ENCODE data around the gene DRAP1.

The DRAP1 gene

DNA sequence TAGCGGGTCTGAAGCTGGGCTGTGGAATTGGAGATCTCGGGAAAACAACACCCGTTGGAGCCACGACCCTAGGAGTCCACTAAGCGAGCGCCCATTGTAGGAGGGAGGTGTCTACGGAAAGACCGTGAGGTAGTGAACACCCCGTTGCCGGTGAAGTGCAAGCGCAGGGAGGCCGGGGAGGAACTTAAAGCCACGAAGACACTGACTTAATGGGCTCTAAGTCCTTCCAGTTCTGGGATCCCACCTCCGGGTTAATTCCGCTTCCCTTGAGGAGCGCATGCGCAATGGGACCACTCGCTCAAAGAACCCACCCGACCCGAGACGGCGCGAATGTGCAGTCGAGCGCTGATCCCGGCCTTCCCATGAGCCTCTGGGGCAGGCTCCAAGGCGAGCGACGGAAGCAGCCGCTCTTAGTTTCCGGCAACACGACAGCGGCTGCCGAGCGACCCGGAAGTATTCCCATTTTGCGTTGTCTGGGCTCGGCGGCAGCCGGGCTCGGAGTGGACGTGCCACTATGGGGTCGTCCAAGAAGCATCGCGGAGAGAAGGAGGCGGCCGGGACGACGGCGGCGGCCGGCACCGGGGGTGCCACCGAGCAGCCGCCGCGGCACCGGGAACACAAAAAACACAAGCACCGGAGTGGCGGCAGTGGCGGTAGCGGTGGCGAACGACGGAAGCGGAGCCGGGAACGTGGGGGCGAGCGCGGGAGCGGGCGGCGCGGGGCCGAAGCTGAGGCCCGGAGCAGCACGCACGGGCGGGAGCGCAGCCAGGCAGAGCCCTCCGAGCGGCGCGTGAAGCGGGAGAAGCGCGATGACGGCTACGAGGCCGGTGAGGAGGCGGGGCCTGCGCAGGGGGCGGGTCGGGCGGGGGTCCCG lies 42.3 kb downstream of the DRAP1 start, which contains the start of gene SART1:
SART1 (plus strand) TSS at position 468 of the 874 bp plus-strand sequence; CDS start at position 515, 47 bp downstream.
- DNase-seq (ENCODE audit: low spot score) = peak; percentile 98

DNA sequence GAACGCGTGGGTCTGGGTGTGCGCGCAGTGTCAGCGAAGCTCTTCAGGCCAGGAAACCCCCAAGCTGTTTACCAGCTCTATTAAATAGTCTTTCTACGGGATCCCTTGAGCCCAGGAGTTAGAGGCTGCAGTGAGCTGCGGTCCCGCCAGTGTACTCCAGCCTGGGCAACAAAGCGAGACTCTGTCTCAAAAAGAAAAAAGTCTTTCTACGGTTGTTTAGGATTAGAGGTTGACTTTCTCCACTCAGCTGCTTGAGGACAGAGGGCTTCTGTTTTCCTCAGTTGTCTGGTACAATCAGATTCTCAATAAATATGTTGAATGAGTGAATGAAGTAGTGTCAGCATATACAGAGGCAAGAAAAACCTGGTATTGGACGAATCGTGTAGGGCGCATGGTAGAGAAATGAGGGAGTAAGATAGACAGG lies 42.9 kb downstream of the DRAP1 start:
- DNase-seq (ENCODE audit: low spot score) = peak; percentile 15

DNA sequence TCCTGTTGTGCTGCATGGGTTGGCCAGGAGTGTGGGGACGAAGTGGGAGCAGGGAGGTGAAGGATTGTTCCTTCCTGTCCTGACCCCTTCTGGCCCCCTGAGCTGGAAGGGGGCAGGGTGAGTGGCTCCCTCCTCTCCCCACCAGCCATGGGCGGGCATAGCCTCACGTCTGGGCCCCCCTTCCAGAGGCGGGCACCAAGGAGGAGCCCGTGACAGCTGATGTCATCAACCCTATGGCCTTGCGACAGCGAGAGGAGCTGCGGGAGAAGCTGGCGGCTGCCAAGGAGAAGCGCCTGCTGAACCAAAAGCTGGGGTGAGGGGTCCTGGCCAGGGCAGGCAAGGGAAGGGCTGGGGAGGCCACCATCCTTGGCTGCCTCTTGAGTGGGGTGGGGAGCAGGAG lies 45.7 kb downstream of the DRAP1 start:
- DNase-seq (ENCODE audit: low spot score) = no peak

DNA sequence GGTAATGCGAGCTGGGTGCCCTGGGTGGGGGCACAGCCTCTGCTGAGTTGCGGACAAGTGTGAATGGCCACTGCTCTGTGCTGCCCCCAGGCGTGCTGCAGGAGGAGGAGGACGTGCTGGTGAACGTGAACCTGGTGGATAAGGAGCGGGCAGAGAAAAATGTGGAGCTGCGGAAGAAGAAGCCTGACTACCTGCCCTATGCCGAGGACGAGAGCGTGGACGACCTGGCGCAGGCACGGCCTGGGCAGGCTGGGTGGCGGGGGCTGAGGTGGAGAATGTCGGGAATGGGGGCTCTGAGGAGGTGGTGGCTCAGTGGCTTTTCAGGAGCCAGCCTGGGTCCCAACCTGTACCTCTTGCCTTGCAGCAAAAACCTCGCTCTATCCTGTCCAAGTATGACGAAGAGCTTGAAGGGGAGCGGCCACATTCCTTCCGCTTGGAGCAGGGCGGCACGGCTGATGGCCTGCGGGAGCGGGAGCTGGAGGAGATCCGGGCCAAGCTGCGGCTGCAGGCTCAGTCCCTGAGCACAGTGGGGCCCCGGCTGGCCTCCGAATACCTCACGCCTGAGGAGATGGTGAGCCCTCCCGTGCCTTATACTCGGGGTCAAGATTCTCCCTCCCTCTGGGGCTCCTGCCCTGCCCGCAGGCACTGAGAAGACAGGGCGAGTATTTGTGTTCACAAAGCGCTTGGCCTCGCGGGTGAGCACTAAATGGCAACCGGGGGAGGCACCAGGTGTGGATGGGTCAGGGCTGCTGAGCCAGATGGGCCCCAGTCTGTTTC lies 46.9 kb downstream of the DRAP1 start:
- DNase-seq (ENCODE audit: low spot score) = no peak

DNA sequence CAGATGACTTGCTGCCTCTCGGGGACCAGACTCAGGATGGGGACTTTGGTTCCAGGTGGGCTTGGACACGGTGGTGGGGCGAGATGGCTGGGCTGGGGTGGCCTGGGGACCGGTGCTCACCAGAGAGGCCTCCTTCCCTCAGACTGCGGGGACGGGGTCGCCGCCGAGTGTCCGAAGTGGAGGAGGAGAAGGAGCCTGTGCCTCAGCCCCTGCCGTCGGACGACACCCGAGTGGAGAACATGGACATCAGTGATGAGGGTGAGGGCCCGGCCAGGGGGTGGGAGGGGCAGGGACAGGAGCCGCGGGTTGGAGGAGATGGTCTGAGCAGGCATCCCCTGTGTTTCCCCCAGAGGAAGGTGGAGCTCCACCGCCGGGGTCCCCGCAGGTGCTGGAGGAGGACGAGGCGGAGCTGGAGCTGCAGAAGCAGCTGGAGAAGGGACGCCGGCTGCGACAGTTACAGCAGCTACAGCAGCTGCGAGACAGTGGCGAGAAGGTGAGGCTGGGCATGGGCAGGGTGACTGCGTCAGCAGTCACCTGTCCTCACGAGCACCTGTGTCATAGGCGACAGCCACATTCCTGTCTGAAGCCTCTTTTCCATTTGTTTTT lies 48.2 kb downstream of the DRAP1 start:
- no peak for DNase-seq (ENCODE audit: low spot score)

DNA sequence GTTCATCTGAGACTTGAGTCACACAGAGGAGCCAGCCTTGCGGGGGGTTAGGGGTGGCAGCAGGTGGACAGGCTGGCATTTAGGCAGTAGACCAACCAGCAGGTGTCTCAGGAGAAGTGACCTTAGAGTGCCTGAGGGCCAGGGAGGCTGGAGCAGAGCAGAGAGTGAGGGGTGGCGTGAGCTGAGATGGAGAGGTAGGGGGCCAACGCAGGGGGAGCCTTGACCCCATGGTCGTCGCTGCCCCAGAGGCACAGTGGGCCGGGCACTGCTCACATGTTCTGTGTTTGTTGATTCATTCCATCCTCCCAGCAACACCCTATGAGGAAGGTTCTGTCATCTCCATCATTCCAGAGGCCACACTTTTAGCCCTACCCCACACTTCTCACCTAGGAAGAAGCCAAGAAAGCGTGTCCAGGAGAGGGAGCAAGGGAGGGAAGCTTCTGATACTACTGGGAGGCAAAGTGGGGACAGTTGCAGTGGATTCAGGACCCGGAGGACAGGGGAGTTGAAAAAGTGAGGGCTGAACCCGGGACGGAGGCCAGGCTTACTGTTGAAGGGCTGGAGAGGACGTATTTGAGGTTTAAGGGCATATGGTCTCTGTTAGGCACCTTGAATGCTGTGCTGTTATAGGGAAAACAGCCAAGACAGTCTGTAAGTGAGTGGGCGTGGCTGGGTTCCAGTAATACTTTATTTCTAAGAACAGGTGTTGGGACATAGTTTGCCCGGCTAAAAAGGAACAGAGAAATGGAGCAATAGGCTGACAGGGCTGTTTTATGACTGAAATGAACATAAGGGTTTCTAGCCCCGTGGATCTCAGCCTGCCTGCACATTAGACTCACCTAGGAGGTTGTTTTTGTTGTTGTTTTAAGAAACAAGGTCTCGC lies 49.6 kb downstream of the DRAP1 start:
- no peak for DNase-seq (ENCODE audit: low spot score)

Measured in pons (tissue), 1 donor.